ENCODE results near the gene FAM72B.
"Not testable (repeated sequence)": the region's sequence is repeated elsewhere in the genome, so short reads cannot be mapped to it uniquely, and the experiment has no call there.

The FAM72B gene

DNA sequence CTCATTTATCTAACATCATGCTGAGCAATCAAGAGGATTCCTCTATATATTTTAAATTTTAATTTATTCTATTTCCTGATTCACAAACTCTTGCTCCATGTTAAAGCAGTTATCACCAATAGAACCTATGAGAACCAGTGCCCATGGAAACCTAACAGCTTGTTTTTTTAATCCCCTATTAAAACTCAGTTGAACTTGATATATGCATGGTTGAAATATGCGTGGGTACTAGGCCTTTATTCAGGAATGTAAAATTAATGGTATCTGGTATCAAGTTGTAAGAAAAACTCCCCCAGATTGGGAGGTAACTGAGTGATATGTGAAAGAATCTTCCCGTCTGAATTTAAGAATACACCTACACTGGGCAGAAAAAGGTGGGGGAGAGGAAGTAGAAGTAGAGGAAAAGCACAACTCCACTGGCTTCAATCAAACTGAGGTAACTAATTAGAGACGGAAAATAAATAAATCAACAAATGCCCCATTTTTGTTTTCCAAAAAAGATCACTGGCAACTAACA lies 15.9 kb downstream of the FAM72B start:
- not testable (repeated sequence) for H3K4me3 Mint-ChIP-seq; H3K27me3 Mint-ChIP-seq; H3K9me3 Mint-ChIP-seq (ENCODE audit: low read depth); H3K27ac Mint-ChIP-seq; H3K4me1 Mint-ChIP-seq (ENCODE audit: low read depth); H3K36me3 Mint-ChIP-seq

DNA sequence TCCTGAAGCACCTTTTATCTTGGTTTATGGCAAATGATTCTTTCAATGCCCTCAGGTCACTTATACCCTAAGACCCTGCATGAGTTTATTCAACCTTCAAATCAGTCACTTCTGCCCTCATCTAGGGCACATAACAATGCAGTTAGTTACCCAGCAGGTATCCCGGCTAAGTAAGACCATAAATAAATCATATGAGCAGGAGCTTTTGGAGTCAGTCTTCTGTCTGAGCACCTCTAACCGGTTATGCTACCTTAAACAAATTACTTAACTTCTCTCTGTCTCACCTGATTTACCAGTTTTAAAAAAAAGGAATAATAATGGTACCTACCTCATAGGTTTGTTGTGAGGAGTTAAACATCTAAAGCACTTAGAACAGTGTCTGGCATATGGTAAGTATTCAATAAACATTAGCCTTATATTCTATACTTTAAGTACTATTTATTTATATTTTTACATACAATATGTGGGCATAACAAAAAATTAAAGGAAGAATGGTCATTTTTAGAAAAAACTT lies 16.9 kb downstream of the FAM72B start:
- not testable (repeated sequence) for H3K4me1 Mint-ChIP-seq (ENCODE audit: low read depth); H3K27ac Mint-ChIP-seq

GRCh38 chr1:121165296-121165695 lies 18.8 kb downstream of the FAM72B start:
- H3K27me3 Mint-ChIP-seq; H3K36me3 Mint-ChIP-seq; H3K9me3 Mint-ChIP-seq (ENCODE audit: low read depth); H3K4me3 Mint-ChIP-seq; H3K4me1 Mint-ChIP-seq (ENCODE audit: low read depth); H3K27ac Mint-ChIP-seq: not testable (repeated sequence)

More for the DNA sequence above, 16.9 kb downstream of the FAM72B start:
- H3K27me3 Mint-ChIP-seq; H3K36me3 Mint-ChIP-seq; H3K4me3 Mint-ChIP-seq; H3K9me3 Mint-ChIP-seq (ENCODE audit: low read depth): not testable (repeated sequence)

- H3K27ac Mint-ChIP-seq; H3K36me3 Mint-ChIP-seq; H3K27me3 Mint-ChIP-seq; H3K9me3 Mint-ChIP-seq (ENCODE audit: low read depth); H3K4me1 Mint-ChIP-seq (ENCODE audit: low read depth); H3K4me3 Mint-ChIP-seq: not testable (repeated sequence)
These were observed 20.0 kb downstream of the FAM72B start for GRCh38 chr1:121163850-121164757.

DNA sequence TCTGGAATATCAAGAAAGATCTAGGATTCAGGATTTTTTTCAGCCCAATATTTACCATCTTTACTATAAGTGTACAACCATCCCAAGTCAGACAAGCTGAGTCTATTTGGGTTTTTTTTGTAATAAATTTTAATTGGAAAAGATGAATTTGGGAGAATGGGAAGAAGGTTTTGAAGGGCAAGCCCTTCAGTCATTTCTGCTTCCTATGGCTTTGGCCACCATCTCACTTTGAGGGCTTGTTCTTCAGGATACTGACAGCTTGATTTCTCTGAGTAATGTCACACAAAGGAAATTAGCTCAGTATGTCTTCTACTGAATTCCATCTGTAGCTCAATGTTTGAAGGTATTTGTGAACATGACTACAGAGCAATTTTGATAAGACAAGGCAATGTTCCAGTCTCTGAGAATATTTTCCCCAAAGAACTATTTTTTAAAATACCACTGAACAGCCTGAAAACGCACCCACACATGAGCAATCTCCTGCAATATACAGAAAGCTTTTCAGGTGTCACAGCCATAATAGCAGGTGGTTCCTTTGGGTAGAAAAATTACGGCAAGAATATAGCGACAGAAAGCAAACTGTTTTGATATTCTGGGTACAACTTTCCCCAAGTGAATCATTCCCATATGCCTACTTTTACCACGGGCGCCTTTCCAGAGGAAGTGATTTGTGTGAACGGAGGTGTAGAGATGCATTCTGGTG lies 22.8 kb downstream of the FAM72B start:
- H3K27ac Mint-ChIP-seq; H3K36me3 Mint-ChIP-seq; H3K4me1 Mint-ChIP-seq (ENCODE audit: low read depth); H3K4me3 Mint-ChIP-seq; H3K9me3 Mint-ChIP-seq (ENCODE audit: low read depth); H3K27me3 Mint-ChIP-seq: not testable (repeated sequence)

- not testable (repeated sequence) for H3K27ac Mint-ChIP-seq; H3K9me3 Mint-ChIP-seq (ENCODE audit: low read depth); H3K4me1 Mint-ChIP-seq (ENCODE audit: low read depth)
These were observed 24.0 kb downstream of the FAM72B start for GRCh38 chr1:121160118-121160517.

GRCh38 chr1:121157609-121158008 lies 26.5 kb downstream of the FAM72B start:
- H3K4me1 Mint-ChIP-seq (ENCODE audit: low read depth): not testable (repeated sequence)

More at GRCh38 chr1:121160118-121160517, 24.0 kb downstream of the FAM72B start:
- H3K4me3 Mint-ChIP-seq, H3K27me3 Mint-ChIP-seq, H3K36me3 Mint-ChIP-seq: not testable (repeated sequence)

GRCh38 chr1:121156958-121157603 lies 27.1 kb downstream of the FAM72B start:
- not testable (repeated sequence) for H3K27ac Mint-ChIP-seq; H3K9me3 Mint-ChIP-seq (ENCODE audit: low read depth); H3K36me3 Mint-ChIP-seq; H3K27me3 Mint-ChIP-seq; H3K4me3 Mint-ChIP-seq; H3K4me1 Mint-ChIP-seq (ENCODE audit: low read depth)

More at GRCh38 chr1:121157609-121158008, 26.5 kb downstream of the FAM72B start:
- H3K9me3 Mint-ChIP-seq (ENCODE audit: low read depth); H3K27ac Mint-ChIP-seq; H3K4me3 Mint-ChIP-seq; H3K36me3 Mint-ChIP-seq; H3K27me3 Mint-ChIP-seq: not testable (repeated sequence)

DNA sequence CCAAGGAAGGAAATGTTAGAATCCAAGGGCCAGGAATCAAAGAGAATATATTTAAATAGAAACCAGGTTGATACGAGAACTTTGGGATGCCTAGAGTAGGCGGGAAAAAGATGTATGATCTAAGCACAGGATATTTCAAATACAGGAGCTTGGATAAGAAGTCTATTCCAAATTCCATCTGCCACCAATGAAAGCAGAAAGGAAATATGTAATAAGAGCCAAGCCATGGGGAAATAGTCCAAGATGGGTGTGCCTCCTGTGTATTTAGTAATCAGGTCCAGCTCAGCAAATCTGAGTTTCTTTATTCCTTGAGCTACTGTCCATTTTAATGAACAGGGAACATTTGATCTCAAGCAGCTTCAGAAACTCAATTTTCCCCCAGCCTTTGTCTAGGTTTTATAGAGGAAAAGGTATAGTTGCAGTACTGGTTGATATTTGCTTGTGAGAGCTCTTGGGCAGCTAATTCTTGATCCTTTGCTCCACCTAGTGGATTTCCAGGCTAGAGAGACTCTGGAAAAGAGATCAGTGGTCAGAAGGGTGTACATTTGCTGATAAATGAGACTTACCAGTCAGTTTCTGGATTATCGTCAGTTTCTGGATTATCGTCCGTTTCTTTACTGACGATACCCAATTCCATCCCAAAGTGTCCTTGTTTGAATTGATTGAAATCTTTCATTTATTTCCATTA lies 28.3 kb downstream of the FAM72B start:
- H3K4me3 Mint-ChIP-seq; H3K4me1 Mint-ChIP-seq (ENCODE audit: low read depth); H3K27ac Mint-ChIP-seq; H3K36me3 Mint-ChIP-seq; H3K9me3 Mint-ChIP-seq (ENCODE audit: low read depth); H3K27me3 Mint-ChIP-seq: not testable (repeated sequence)

DNA sequence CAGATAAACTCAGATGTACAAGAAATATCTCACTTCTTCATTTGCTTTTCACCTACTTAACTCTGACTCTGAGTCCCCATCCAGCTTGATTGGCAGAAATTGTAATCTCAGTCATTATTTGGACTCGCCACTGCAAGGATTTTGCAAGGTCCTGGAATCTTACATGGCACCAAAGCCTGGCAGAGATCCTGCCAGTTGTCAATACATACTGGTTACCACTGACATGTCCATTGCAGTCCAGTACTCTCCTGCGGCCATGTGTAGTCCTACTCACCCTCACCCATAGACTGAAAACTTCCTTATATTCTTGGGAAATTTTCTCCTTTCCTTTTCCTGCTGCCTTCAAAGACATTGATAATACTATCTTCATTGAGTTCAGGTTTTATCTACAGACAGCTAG lies 29.3 kb downstream of the FAM72B start:
- not testable (repeated sequence) for H3K27me3 Mint-ChIP-seq; H3K9me3 Mint-ChIP-seq (ENCODE audit: low read depth); H3K4me3 Mint-ChIP-seq; H3K36me3 Mint-ChIP-seq; H3K27ac Mint-ChIP-seq; H3K4me1 Mint-ChIP-seq (ENCODE audit: low read depth)

DNA sequence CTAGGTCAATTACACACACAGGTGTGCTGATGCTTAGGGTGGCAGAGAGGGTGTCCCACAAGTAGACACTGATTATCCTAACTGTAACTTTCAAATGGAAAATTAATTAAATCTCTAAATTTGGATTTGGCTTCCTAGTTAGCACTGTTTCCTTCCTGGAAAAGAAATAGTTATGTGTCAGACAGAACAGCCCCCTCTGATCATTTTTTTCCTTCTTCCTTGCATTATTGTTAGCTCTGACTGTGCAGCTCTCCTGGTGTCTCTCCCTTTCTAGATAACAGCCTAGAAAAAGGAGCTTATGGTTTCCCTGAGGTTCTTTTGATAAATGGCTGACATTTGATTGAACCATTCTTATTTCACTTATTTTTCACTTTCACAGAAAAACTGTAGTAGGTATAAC lies 31.4 kb downstream of the FAM72B start:
- not testable (repeated sequence) for H3K27me3 Mint-ChIP-seq; H3K9me3 Mint-ChIP-seq (ENCODE audit: low read depth); H3K4me3 Mint-ChIP-seq; H3K4me1 Mint-ChIP-seq (ENCODE audit: low read depth); H3K36me3 Mint-ChIP-seq; H3K27ac Mint-ChIP-seq

DNA sequence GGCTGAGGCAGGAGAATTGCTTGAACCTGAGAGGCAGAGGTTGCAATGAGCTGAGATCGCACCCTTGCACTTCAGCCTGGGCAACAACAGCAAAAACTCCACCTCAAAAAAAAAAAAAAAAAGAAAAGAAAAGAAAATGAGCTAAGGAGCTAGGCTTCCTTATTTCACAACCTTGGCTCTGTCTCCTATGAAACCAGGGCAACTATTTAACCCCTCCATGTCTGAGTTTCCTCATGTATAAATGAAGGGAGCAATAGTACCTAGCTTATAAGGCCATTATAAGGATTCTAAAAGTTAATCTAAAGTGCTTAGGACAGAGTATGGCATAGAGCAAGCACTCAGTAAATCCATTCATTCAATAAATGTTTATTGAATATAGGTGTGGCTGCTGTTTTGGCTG lies 32.8 kb downstream of the FAM72B start:
- not testable (repeated sequence) for H3K36me3 Mint-ChIP-seq; H3K27me3 Mint-ChIP-seq; H3K9me3 Mint-ChIP-seq (ENCODE audit: low read depth); H3K4me1 Mint-ChIP-seq (ENCODE audit: low read depth); H3K4me3 Mint-ChIP-seq; H3K27ac Mint-ChIP-seq

- not testable (repeated sequence) for H3K4me3 Mint-ChIP-seq
These were observed 35.5 kb downstream of the FAM72B start for GRCh38 chr1:121148489-121149190.

DNA sequence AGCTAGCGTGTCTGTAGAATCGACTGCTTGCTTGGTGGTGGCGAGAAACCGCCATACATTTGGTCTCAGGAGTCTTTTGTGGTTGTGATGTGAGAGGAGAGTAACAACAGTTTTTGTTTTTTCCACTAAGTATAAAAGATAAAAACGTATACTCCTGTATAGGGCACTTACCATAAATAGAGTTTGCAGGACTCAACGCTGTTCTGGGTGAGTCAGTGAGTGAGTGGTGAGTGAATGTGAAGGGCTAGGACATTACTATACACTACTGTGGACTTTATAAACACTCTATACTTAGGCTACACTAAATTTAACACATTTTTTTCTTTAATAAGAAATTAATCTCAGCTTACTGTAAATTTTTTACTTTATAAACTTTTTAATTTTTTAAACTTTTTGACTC lies 43.7 kb downstream of the FAM72B start:
- not testable (repeated sequence) for H3K27me3 Mint-ChIP-seq; H3K36me3 Mint-ChIP-seq; H3K27ac Mint-ChIP-seq; H3K4me1 Mint-ChIP-seq (ENCODE audit: low read depth); H3K4me3 Mint-ChIP-seq; H3K9me3 Mint-ChIP-seq (ENCODE audit: low read depth)

More at GRCh38 chr1:121148489-121149190, 35.5 kb downstream of the FAM72B start:
- H3K27me3 Mint-ChIP-seq; H3K27ac Mint-ChIP-seq; H3K4me1 Mint-ChIP-seq (ENCODE audit: low read depth); H3K9me3 Mint-ChIP-seq (ENCODE audit: low read depth); H3K36me3 Mint-ChIP-seq: not testable (repeated sequence)
